RWPE2 (cell line): Measurements from ENCODE around the gene MICOS13.

ENCODE experiments used
- ATAC-seq: fragments of 200-7000 bp; cut with Tn5 transposase; 3 replicates; pipeline ENCODE4 v1.9.1; 2021; ENCODE audit warnings: low read depth
- DNase-seq: peaks from one replicate; pipeline ENCODE4 v3.0.0-alpha.2; 2020; ENCODE audit warnings: low spot score
- H3K27ac ChIP-seq: fragments of 450-650 bp; 2 replicates; pipeline ENCODE4 v1.5.1; 2017; ENCODE audit warnings: mild to moderate bottlenecking; ENCODE audit not compliant: poor library complexity, severe bottlenecking
- H3K27me3 ChIP-seq: fragments of 250-450 bp; sonication (Bioruptor Pico); 2 replicates; pipeline ENCODE4 v1.5.1; 2021; ENCODE audit warnings: mild to moderate bottlenecking, moderate library complexity; ENCODE audit not compliant: insufficient read depth, poor library complexity, severe bottlenecking
- H3K36me3 ChIP-seq: fragments of 250-450 bp; sonication (Bioruptor Pico); 2 replicates; pipeline ENCODE4 v1.5.1; 2020; ENCODE audit warnings: low read depth, mild to moderate bottlenecking, moderate library complexity
- H3K4me1 ChIP-seq: fragments of 250-450 bp; sonication (Bioruptor Pico); 2 replicates; pipeline ENCODE4 v1.5.1; 2021; ENCODE audit warnings: mild to moderate bottlenecking, moderate library complexity; ENCODE audit not compliant: insufficient read depth, poor library complexity, severe bottlenecking
- H3K4me3 ChIP-seq: fragments of 250-450 bp; sonication (Bioruptor Pico); 2 replicates; pipeline ENCODE4 v1.5.1; 2021; ENCODE audit warnings: mild to moderate bottlenecking, moderate library complexity; ENCODE audit not compliant: severe bottlenecking
- H3K9me3 ChIP-seq: fragments of 250-450 bp; sonication (Bioruptor Pico); 2 replicates; pipeline ENCODE4 v1.5.1; 2021; ENCODE audit warnings: mild to moderate bottlenecking, moderate library complexity; ENCODE audit not compliant: severe bottlenecking
- TF ChIP-seq, protein P1 (sequence below): fragments of 450-650 bp; IDR thresholded peaks from one replicate; pipeline ENCODE4 v1.5.1; 2017; ENCODE audit warnings: mild to moderate bottlenecking, moderate library complexity; ENCODE audit not compliant: poor library complexity, severe bottlenecking

The MICOS13 gene

DNA sequence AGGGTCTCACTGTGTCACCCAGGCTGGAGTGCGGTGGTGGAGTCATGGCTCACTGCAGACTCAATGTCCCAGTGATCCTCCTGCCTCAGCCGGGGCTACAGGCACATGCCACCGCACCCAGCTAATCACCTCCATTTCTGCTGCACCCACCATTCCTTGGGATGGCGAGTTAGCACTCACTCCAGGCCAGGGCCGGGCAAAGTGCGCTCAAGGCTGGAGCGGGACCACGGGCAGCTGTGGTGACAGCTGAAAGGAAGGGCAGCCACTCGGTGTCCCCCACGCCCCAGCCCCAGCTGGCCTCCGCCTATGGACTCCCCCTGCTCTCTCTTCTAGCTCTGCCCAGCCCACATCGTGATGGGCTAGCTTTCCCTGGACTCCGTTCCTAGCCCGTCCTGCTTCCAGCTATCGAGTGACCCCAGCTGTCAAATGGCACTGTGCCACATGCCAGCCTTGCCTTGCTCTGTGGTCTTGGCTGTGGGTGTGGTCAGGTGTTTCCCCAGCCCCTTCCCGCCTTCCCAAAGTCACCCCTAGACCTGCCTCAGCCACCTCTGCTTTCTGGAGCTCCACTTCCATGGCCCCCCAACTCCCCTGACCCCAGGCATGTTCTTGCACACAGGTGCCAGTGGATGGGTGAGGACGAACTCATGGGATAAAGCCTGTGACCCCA, 4.1 kb downstream of the MICOS13 start:
- Histone ChIP-seq H3K9me3 (no peaks in the 10 kb centered on the region), H3K4me1 (no peaks in the 10 kb centered on the region), H3K27me3 (no peaks in the 10 kb centered on the region), H3K27ac (no peak overlapping the region), H3K4me3 (no peak overlapping the region), H3K36me3 (no peaks in the 10 kb centered on the region)
- ATAC-seq (no peak), DNase-seq (no peak)
- TF ChIP-seq, protein P1, sequence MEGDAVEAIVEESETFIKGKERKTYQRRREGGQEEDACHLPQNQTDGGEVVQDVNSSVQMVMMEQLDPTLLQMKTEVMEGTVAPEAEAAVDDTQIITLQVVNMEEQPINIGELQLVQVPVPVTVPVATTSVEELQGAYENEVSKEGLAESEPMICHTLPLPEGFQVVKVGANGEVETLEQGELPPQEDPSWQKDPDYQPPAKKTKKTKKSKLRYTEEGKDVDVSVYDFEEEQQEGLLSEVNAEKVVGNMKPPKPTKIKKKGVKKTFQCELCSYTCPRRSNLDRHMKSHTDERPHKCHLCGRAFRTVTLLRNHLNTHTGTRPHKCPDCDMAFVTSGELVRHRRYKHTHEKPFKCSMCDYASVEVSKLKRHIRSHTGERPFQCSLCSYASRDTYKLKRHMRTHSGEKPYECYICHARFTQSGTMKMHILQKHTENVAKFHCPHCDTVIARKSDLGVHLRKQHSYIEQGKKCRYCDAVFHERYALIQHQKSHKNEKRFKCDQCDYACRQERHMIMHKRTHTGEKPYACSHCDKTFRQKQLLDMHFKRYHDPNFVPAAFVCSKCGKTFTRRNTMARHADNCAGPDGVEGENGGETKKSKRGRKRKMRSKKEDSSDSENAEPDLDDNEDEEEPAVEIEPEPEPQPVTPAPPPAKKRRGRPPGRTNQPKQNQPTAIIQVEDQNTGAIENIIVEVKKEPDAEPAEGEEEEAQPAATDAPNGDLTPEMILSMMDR: no peak

- H3K4me3 ChIP-seq: no peak overlapping the region
- no peaks in the 10 kb centered on the region for H3K36me3 ChIP-seq
- TF ChIP-seq, protein P1: no peak
- H3K27ac ChIP-seq: no peak overlapping the region
- H3K4me1 ChIP-seq: no peaks in the 10 kb centered on the region
- DNase-seq (no peak), ATAC-seq (no peak)
- no peaks in the 10 kb centered on the region for H3K27me3 ChIP-seq
- no peaks in the 10 kb centered on the region for H3K9me3 ChIP-seq
Measured at GRCh38 chr19:5674714-5675113, 5.6 kb downstream of the MICOS13 start.

- Histone ChIP-seq H3K27me3 (no peaks in the 10 kb centered on the region), H3K27ac (no peak overlapping the region), H3K9me3 (no peaks in the 10 kb centered on the region), H3K4me3 (no peak overlapping the region), H3K36me3 (peaks cover 8% of the 10 kb centered on the region; the same call in 1 of the 2 replicates), H3K4me1 (no peaks in the 10 kb centered on the region)
- ATAC-seq (no peak), DNase-seq (no peak)
- TF ChIP-seq, protein P1: no peak
Measured at GRCh38 chr19:5673752-5674151, 6.6 kb downstream of the MICOS13 start.

- Histone ChIP-seq H3K4me3 (no peak overlapping the region), H3K27ac (no peak overlapping the region), H3K4me1 (no peaks in the 10 kb centered on the region), H3K27me3 (no peaks in the 10 kb centered on the region), H3K9me3 (no peaks in the 10 kb centered on the region), H3K36me3 (peaks cover 12% of the 10 kb centered on the region)
- TF ChIP-seq, protein P1: no peak
- ATAC-seq (no peak), DNase-seq (no peak)
Measured at GRCh38 chr19:5672708-5673459, 7.4 kb downstream of the MICOS13 start.

GRCh38 chr19:5671600-5671999, 8.7 kb downstream of the MICOS13 start:
- DNase-seq (no peak), ATAC-seq (no peak)
- TF ChIP-seq, protein P1: no peak
- no peaks in the 10 kb centered on the region for H3K9me3 ChIP-seq
- H3K36me3 ChIP-seq: peaks cover 25% of the 10 kb centered on the region
- H3K27me3 ChIP-seq: no peaks in the 10 kb centered on the region
- no peaks in the 10 kb centered on the region for H3K4me1 ChIP-seq
- no peak overlapping the region for H3K27ac ChIP-seq
- no peak overlapping the region for H3K4me3 ChIP-seq
